SH-SY5Y (cell line): ENCODE measurements around the gene EXOC6B.

ENCODE experiments used
- GATA2 ChIP-seq: IDR thresholded peaks from 2 replicates; pipeline ENCODE4 v1.6.1; 2011; ENCODE audit warnings: mild to moderate bottlenecking, low read depth, low read length
- GATA3 ChIP-seq: IDR thresholded peaks from 2 replicates; pipeline ENCODE4 v1.6.1; 2011; ENCODE audit warnings: low read depth, mild to moderate bottlenecking, low read length, moderate library complexity

EXOC6B gene

DNA sequence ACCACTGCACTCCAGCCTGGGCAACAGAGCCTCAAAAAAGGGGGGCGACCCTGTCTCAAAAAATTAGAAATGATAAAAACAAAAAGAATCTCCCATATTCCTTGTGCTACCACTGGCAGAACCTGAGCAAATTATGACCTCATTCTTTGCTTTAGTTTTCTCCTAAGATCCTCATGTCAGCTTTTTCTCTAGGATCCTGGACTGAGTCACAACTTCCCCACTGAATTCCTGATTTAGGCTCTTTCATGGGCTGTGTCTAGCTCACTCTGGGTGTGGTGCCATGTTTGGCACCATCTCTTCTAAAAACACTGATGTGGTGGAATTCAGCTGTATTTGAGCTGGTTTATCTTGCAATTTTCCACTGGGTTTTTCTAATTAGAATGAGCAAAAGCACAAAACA, 37.1 kb downstream of the EXOC6B start:
- TF ChIP-seq GATA3 (no peak), GATA2 (no peak)

DNA sequence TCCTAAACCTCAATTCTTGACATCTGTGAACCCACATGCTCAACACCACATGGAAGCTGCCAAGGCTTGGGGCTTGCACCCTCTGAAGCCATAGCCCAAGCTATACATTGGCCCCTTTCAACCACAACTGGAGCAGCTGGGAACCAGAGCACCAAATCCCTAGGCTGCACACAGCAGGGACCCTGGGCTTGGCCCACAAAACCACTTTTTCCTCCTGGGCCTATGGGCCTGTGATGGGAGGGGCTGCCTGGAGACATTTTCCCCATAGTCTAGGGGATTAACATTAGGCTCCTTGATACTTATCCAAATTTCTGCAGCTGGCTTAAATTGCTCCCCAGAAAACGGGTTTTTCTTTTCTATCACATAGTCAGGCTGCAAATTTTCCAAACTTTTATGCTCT, 40.3 kb downstream of the EXOC6B start:
- TF ChIP-seq GATA3 = no peak
- no peak for TF ChIP-seq GATA2

DNA sequence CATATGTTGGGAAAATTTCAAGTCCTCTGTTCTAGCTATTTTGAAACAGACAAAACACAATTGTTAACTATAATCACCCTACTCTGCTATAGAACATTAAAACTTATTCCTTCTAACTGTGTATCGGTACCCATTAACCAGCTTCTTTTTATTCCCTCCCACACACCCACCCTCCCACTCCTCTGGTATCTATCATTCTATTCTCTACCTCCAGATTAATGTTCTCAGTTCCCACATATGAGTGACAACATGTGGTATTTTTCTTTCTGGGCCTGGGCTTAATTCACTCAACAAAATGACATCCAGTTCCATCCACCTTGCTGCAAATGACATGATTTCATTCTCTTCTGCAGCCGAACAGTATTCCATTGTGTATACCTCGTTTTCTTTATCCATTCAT, 43.3 kb downstream of the EXOC6B start:
- TF ChIP-seq GATA3 (no peak), GATA2 (no peak)

DNA sequence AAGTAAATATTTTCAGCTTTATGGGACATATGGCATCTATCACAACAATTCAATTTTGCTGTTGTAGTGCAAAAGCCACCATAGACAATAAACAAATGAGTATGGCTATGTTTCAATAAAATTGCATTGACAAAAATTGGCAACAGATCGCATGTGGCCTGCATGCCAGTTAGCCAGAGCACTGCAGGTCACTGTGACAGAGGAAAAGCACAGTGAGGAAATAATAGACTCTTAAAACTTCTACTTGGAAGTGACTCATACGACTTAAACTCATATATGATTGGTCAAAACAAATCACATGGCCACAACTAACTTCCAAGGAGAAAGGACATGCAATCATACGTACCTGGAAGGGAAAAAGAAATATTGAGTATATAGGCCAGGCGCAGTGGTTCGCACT, 44.4 kb downstream of the EXOC6B start:
- TF ChIP-seq GATA3 = no peak
- TF ChIP-seq GATA2 = no peak

DNA sequence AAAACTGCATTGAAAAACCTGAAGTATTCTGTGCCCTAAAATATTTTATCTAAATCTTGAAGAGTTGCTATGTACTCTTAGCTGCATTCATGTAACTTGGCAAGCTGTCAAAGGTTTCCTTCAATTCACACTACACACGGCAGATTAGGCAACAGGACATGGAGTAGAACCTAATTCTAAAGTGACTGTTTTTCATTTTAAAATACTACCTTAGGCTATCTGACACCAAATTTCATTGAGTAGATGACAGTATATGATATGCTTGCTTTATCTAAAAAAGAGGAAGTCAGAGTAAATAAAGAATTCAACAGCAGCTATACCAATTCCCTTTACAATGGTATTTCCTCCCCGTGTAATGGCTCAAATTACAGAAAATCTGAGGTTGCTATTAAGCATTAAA, 45.4 kb downstream of the EXOC6B start:
- no peak for TF ChIP-seq GATA2
- TF ChIP-seq GATA3 = no peak

DNA sequence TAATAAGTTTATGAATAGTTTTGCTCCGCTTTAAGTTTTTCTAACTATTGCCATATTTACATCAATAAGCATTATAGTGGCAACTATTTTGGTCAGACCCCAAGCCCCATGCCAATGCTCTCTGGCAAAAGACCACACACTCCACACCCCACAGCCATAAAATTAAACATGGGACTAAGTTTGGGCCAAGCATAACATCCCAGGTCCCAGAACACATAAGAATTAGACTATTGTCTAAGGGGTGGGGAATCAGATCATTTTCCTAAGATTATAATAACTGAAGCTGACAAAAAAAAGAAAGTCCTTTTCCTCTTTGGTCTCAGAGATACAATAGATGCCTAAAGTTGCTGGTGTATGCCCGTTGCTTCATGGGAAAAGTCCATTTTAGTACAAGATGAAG, 46.3 kb downstream of the EXOC6B start:
- TF ChIP-seq GATA3 (no peak), GATA2 (no peak)

DNA sequence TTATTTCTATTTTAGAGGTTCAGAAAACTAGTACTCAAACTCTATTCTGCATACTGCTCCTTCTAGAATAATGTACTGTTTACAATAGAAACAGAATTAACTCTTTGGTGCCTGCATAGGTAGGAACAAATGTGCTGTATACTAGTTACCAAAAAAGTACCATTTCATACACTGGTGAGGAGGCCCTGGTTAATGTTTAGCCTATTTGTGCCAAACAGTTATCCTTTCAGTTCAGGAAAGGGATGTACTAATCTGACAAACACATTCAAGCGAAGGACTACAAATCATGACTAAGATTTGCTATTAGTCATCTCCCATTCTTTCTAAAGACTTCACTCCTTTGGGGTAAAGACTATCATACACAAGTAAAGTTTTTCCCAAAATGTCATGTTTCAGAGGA, 47.4 kb downstream of the EXOC6B start:
- TF ChIP-seq GATA3 (no peak), GATA2 (no peak)

DNA sequence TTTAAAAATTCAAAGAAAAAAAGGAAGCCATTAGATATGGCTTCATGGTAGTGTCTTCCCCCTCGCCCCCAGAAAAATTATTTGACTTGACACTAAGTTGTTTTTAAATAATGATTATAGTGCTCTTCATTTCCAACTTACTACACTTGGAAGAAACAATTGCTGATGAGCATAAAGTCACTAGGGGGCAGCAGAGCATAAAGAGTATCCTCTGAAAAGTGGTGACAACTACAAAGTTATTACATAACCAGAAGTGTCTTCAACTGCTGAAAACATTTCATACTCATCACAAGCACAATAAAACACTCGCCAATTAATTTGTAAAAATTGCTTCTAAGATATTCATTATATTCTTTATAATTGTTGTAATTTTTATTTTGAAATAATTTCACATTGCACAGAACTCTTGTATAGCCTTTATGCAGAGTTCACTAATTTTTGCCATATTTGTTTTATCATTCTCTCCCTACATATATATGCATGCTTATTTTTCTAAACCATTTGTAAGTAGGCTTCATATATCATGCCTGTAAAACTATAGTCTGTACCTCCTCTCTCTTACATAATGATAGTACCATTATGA, 54.9 kb downstream of the EXOC6B start:
- TF ChIP-seq GATA3 (no peak), GATA2 (no peak)

DNA sequence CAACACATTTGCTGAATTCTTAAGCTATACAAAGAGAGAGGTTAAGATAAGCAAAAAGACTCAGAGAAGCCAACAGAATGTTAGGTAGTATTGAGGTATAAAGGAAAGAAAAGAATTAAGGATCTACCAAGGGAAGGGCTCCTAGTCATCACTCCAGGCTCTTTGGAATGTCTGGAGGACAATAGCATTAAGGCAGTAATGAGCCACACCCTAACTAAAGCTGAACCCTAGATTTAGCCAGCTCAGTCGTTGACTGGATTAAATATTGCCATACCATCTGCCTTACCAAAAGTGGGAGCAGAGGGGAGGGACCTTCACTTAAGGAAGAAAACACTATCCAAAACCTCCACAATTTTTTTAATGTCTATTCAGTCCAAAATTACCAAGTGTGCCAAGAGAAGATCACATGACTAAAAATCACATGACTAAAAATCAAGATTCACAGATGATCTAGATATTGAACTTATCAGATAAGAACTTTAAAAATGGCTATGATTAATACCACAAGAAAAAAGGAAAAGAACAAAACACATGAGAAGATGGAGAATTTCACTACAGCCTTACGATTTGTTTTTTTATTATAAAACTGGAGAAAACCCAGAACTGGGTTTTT, 59.7 kb downstream of the EXOC6B start:
- TF ChIP-seq GATA3 (no peak), GATA2 (no peak)

DNA sequence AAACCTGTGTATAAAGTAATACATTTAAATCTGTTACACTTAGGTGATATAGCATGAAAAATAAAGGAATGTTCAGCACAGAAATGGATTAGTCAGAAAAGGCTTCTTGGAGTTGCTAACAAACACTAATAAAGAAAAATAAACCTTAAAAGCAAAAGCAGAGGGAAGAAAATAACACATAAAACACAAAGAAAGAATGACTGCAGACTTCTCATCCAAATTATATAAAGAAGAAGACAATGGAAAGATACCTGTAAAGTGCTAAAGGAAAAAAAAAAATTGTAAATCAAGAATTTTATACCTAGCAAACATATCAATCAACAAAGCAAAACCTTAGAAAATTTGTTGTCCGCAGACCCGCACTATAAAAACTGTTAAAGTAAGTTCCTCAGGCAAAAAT, 63.6 kb downstream of the EXOC6B start:
- TF ChIP-seq GATA2 = no peak
- no peak for TF ChIP-seq GATA3

DNA sequence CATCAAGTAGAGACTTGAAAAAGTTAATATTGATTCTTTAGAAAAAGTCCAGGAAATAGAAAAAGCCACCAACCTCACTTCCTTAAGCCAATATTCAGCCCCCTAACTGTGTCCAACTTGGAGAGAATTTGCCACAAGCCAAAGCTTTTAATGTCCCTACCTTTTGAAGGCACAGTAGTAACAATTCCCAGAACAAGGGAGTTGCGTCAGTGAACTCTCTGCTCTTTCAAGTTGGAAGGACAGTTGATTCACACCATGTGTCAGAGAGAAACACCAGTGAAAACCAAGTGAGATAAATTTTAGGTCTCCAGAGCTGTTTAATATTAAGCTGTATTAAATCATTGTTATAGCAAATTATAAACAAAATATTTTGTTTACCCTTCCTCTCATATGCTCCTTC, 66.1 kb downstream of the EXOC6B start:
- TF ChIP-seq GATA2 = no peak
- TF ChIP-seq GATA3 = no peak

DNA sequence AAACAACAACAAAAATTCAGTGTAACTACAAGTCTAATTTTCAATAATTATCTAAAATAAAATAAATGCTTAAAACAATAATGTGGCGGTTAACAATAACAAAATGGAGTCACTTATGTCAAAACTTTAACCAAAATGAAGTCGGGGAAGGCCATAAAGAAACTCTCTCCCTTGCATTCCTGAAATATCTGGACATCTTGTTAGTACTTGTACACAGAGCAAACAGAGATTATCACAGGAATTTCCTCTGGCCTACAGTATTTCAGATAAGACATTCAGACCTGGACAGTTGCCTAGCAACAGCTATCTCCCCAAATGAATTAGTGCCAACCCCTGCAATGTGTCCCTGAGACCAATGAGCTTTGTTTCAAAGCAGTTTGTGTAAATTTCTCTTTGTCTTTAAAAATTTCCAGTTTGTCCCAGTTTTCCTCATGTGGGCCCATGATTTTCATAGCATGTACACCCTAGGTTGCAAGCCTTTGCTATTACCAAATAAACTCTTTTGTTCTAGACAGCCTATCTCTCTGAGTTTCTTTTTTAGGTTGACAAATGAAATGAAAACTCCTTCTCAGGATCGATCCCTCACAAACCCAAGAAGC, 68.6 kb downstream of the EXOC6B start:
- peak; percentile 81 for TF ChIP-seq GATA2
- peak; percentile 50; the same call in 1 of the 2 replicates for TF ChIP-seq GATA3

DNA sequence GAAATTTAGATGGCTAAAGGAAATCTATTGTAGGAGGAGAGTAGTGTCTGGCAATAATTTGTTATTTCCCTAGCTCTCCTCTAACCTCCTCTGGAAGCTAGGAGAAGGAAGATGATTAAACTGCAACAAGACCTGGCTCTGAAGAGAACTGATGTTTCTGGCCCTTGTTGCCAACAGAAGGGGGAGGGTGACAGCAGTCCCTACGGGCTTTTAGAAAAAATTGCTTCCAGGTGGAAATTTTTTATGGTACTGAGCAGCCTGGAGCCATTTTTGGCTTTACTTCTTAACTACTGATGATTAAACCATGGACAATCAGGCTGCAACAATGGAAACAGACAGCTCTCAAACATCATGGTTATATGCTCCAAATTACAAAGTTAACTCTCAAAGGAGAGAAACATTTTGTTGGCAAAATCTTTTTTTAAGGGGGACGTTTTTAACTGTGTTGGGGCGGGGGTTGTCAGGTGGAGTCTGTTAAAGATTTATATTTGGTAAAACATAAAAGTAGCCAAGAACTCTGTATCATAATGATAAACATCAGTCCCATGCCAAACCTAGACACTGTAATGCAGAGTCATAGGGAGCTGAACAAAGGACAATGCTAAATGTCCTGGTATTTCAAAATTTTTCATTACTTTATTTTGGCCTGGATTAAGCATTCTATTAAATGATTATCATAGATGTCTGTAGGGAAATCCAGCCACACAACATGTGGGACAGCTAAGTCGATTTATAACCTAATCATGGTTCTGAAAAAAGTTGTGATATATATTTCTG, 70.0 kb downstream of the EXOC6B start:
- TF ChIP-seq GATA2 = no peak
- TF ChIP-seq GATA3 = no peak

DNA sequence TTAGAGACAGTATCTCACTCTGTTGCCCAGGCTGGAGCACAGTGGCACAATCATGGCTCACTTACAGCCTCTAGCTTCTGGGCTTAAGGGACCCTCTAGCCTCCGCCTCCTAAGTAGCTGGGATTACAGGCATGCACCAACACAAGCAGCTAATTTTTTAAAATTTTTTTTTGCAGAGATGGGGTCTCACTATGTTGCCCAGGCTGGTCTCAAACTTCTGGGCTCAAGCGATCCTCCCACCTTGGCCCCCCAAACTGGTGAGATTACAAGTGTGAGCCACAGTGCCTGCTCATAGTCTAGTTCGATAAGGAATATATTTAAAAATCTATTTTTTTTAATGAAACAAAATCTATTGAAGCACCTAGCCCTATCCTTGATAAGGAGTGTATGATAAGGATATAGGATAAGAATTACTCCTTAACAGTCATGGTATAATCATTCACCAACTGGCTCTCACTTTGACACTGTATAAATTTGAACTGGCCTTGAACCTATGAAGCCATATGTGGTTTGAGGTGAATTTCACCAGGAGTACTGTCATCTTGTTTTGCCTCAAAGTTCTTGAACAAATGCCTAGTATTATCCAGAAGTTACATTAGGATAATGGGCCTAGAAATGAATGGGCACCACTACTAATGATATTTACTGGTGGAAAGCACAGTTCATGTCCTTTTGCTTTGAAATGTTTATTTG, 71.1 kb downstream of the EXOC6B start:
- TF ChIP-seq GATA2 (no peak), GATA3 (no peak)

DNA sequence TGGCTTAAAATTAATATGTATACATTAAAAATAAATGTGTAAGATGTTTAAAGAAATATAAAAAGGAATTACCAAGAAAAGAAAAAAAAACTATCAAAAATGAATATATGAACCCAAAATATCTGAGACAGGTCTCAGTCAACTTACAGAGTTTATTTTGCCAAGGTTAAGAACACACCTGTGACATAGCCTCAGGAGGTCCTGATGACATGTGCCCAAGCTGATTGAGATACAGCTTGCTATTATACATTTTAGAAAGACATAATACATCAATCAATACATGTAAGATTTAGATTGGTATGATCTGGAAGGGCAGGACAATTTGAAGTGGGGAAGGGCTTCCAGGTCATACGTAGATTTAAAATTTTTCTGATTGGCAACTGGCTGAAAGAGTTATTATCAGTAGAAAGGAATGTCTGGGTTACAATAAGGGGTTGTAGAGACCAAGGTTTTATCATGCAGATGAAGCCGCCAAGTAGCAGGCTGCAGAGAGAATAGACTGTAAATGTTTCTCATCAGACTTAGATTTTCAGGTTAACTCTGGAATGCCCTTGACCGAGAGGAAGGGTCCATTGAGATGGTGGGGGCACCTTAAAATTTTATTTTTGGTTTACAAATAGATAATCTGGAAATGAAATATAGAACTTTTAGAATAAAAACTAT, 74.7 kb downstream of the EXOC6B start:
- no peak for TF ChIP-seq GATA3
- no peak for TF ChIP-seq GATA2
